HG03196 (cell line): ENCODE data around the gene RENBP.

ENCODE experiments used
- ATAC-seq: cut with Tn5 transposase; IDR thresholded peaks from one replicate; pipeline ENCODE4 v1.9.1; 2021; ENCODE audit not compliant: unreplicated experiment

RENBP gene

GRCh38 chrX:153921511-153922446 lies 22.7 kb downstream of the RENBP start:
- no peak for ATAC-seq

DNA sequence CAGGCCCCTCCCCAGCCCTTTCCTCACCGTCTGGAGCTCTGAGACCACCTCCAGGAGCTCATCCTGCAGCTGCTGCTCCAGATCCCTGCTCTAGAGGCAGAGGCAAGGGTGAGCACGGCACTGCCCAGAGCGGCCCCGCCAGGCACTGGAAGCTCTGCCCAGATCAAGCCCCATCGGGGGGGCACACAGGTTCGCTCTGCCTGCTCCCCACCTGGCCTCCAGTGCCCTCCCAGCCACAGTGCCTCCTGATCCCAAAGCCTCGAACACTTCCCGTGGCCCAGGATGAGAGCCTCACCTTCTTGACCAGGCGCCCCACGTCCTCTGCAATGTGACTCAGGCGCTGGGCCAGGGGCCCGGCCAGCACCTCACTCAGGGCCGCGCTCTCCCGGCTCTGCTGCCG lies 23.4 kb downstream of the RENBP start:
- ATAC-seq = no peak

- no peak for ATAC-seq
Measured at GRCh38 chrX:153920546-153920945, 23.9 kb downstream of the RENBP start.

GRCh38 chrX:153919281-153919680 lies 25.2 kb downstream of the RENBP start:
- ATAC-seq = no peak

GRCh38 chrX:153917869-153918268 lies 26.6 kb downstream of the RENBP start:
- no peak for ATAC-seq

DNA sequence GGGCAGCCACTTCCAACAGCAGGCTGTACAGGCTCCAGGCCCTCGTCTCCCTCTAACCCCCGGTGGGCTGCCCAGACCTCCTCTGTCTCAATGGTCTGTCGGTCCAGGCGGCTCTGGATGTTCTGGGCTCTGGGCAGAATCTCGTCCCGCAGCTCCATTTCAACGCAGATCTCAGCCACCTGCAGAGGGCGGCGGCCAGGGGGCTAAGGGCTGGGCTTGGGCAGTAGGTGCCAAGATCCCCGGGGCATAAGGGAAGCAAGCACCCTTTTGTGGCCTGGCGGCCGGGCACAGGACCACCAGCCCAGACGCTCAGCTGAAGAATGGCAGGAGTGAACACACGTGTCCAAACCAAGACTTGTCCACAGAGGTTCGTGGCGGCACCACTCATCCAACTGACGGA lies 30.7 kb downstream of the RENBP start:
- no peak for ATAC-seq

DNA sequence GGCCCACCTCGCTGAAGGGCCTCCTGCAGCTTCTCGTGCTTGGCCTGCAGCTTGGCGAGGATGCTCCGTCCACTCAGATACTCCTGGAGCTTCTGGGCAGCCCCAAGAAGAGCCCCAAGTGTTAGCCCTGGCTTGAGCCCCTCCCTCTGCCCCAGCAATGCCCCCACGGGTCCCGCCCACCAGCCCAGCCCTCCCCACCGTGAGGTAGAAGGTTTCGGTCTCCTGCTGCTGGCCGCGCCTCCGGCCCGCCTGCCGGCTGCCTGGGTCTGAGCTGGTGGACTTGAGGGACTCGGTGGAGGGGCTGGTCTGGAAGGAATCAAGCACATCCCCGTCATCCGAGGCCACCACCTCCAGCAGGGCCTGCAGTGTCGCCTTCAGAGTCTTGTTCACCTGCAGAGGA lies 31.2 kb downstream of the RENBP start:
- ATAC-seq = no peak

DNA sequence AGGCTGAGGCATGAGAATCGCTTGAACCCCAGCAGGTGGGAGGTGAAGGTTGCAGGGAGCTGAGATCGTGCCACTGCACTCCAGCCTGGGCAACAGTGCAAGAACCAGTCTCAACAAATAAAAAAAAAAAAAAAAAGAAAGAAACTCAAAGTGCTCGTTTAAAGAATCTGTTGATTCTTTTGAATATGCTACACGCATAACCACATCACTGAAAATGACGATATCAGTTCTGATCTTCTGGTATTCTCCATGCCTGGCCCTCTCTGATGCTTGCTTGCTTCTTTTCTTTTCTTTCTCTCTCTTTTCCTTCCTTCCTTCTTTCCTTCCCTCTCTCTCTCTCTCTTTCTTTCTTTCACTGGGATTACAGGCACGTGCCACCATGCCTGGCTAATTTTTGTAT lies 32.6 kb downstream of the RENBP start:
- no peak for ATAC-seq

- no peak for ATAC-seq
Measured at GRCh38 chrX:153910446-153910845, 34.0 kb downstream of the RENBP start.

DNA sequence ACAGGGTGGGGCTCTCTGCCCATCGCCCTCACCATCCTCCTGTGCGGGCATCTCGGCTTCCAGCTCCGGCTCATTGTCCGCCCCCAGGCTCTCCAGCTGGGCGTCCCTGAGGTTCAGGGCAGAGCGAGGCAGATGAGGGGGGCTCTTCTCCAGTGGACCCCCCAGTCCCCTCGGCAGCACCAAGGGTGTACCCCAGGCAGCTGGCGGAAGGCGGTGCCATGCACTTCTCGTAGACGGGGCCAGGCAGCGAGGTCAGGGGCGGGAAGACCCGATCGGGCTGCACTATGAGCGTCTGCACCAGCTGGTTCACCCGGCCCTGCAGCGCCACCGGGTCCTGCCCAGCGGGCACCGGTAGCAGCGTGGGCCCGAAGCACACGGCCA lies 34.5 kb downstream of the RENBP start:
- no peak for ATAC-seq

DNA sequence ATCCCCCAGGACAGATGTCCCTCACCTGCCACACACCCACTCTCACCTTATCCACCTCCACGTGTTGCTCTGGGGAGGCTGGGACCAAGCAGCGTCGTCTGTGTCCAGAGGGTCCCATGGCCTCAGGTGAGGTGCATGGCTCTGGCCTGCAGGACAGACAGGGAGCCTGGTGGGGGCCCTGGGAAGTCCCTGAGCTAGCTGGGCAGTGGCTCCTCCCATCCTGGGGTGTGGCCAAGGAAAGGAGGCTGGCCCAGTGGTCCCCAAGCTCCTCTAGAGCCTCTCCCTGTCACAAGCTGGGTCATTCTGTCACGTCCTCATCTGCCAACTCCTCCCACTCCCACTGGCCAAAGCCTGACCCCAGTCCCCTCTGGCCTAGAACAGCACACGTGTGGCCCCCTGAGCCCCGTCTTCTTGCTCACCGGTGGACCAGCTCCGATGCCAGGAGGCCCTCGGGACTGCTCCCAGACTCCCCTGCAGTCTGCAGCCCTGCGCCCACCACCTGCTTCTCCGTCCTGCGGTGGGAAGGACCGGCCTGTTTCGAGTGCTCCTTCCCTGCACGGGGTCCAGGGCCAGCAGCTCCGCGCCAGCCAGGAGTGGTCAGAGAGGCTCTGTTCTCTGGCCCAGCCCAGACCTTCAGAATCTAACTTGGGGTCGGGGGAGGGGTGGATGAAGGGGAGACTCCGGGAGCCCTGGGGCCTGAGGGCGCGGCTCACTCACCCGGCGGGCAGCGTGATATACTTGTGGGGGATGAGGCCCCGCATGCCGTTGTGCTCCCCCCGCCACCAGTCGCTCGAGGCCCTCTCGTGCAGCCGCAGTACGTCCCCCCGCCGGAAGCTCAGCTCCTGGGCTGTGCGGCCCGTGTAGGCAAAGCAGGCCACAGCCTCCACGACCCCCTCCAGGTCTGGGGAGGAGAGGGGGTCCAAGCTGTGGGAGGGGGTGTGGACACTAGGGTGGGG lies 35.1 kb downstream of the RENBP start:
- no peak for ATAC-seq

GRCh38 chrX:153908219-153908860 lies 36.1 kb downstream of the RENBP start:
- ATAC-seq = no peak

DNA sequence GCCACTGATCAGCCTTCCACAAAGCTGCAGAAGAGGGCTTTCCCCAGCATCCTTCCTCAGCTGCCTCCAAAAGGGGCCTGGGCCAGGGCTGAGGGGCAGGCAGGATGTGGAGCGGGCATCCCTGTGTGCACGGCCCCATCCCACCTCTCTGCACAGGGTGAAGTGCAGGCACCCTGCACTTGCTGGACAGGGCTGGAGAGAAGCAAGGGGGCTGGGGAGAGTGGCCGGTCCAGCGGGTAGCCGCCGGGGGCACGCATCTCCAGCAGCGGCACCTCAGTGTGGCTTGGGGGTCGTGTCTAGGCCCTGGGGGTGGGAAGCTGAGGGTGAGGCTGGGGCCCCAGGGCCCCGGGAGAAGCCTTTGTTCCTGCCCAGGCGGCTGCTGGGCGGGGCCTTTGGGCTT lies 37.0 kb downstream of the RENBP start:
- ATAC-seq = no peak

DNA sequence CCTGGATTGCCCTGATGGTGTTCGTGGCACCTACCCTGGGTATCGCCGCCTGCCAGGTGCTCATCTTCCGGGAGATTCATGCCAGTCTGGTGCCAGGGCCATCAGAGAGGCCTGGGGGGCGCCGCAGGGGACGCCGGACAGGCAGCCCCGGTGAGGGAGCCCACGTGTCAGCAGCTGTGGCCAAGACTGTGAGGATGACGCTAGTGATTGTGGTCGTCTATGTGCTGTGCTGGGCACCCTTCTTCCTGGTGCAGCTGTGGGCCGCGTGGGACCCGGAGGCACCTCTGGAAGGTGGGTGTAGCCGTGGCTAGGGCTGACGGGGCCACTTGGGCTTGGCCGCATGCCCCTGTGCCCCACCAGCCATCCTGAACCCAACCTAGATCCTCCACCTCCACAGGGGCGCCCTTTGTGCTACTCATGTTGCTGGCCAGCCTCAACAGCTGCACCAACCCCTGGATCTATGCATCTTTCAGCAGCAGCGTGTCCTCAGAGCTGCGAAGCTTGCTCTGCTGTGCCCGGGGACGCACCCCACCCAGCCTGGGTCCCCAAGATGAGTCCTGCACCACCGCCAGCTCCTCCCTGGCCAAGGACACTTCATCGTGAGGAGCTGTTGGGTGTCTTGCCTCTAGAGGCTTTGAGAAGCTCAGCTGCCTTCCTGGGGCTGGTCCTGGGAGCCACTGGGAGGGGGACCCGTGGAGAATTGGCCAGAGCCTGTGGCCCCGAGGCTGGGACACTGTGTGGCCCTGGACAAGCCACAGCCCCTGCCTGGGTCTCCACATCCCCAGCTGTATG lies 38.1 kb downstream of the RENBP start:
- no peak for ATAC-seq

GRCh38 chrX:153905481-153906095 lies 38.9 kb downstream of the RENBP start:
- ATAC-seq = no peak

DNA sequence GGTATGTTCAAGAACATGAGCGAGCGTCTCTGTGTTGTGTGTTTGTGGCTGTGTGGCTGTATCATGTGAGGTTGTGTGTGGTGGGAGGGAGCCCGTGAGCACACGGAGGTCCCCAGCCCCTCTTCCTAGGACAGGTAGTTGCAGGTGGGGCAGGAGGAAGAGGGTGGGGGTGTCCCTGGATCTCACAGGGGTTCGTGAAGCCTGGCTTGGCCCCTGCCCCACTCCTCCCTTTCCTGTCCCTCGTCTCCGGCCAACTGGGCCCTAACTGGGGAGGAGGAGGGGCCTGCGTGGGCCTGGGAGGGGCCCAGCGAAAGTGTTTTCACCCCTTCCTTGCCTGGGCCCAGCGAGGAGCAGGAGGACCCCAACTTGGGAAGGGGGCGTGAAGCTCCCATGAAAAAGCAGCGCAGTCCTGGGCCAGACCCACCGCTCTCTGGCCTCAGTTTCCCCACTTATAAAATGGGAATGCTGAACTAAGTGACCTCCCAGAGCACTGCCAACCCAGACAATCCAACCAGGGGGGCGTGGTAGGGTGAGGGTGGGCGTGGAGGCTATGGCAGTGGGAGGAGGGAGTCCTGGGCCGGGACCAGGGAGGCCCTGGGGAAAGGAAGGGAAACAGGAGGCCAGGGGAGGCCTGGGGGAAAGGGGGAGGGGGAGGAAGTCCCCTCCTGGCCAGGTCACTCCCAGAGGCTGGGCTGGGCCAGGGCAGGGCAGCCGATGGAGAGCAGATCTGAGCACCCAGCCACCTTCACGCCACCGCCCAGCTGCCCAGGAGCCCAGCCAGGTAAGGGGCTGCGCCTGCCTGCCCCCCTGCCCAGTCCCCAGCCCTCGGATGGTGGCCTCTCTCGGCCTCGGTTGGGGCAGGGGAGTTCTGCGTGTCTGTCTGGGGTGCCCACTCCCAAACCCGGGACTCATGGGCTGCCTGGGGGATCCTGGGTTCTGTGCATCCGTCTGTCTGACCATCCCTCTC lies 40.2 kb downstream of the RENBP start, which contains the start of gene AVPR2:
TSS of gene AVPR2 (plus strand) at position 683 of the 967 bp plus-strand sequence. CDS start 473 bp downstream, outside the sequence.
- ATAC-seq = no peak

GRCh38 chrX:153903238-153903980 lies 41.0 kb downstream of the RENBP start:
- no peak for ATAC-seq

- no peak for ATAC-seq
Measured at GRCh38 chrX:153902385-153902784, 42.1 kb downstream of the RENBP start.
